GM19328 (cell line): ENCODE measurements around the gene BNC2.

Experiments
- ATAC-seq: cut with Tn5 transposase; IDR thresholded peaks from one replicate; pipeline ENCODE4 v1.9.1; 2021; ENCODE audit warnings: mild to moderate bottlenecking, moderate library complexity; ENCODE audit not compliant: unreplicated experiment

The BNC2 gene

DNA sequence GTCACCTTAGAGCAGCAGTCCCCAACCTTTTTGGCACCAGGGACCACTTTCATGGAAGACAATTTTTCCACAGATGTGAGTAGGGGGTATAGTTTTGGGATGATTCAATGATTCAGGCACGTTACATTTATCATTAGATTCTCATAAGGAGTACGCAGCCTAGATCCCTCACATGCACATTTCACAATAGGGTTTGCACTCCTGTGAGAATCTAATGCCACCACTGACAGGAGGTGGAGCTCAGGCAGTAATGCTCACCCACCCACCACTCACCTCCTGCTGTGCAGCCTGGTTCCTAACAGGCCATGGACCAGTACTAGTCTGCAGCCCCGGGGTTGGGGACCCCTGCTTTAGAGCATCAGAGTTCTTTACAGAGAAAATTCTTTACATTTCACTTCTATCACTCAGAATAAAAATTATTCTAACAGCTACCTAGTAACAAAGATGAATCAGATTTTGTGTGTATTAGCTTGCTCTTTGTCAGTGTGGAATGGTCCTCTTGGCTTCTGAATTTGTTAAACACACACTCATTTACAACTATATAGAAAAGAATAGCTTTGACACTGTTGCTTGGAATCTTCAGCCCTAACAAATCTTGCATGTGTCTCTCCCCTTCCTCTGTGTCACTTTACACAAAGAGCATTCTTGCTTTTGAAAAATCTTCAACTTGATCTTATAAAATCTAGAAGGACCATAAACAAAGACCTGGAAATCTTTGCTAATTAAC, 438.6 kb downstream of the BNC2 start:
- no peak for ATAC-seq

DNA sequence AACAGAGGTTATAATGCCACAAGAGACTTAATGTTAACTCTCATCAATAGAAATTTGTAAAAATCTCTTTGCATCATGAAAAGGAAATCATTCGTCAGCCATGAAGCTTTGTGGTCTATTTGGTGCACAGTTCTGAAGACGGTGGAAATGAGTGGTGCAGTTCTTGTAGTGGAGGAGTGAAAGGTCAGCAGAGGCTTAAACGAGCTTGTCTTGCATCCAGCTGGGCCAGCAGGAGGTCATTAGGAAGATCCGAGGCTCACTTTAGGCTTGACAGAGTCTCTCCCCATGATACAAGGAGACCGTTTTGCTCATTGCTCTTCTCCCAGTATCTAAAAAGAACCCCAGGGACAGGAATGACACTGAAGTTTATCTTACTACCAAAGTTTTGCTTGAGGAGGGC, 440.8 kb downstream of the BNC2 start:
- ATAC-seq: no peak

DNA sequence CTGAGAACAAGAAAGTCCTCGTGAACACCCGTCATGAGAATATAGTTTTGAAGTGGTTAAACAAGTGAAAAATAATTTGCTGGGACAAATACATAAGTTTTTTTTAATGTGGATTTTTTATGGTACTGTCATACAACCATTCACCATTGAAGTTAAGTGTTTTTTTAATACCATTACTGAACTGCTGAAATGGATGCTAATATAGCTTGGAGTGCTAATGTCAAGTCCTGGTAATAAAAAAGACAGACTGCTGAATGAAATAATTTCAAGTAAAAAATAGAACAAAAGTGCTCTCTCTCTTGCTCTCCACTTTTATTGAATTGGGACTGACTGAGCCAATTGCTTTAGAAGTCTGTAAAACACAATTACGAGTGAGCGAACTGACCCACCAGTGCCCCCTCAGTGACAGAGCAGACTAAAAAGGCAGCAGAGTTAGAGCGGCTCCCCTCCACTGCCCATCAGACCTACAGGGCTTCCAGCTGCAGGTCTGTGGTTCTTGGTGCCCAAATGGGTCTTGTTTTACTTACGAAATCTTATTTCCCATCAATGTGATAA, 442.5 kb downstream of the BNC2 start:
- ATAC-seq: no peak

DNA sequence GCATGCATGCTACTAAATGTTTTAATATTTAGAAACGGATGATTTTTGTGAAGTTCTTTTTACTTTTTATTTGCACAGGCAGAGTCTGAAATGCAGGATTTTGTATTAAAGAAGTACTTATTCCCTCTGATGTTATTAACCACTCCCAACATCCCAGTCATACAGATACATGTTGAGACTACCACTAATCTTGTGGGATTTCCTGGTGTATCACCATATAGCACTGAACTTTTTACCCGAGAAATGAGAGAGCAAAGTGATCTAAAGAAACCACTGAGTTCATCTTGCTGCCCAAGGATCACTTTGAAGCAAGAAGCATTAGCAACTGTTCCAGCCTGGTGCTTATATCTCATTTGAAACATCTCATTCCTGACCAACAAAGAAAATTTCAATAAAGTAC, 443.8 kb downstream of the BNC2 start:
- ATAC-seq: no peak

DNA sequence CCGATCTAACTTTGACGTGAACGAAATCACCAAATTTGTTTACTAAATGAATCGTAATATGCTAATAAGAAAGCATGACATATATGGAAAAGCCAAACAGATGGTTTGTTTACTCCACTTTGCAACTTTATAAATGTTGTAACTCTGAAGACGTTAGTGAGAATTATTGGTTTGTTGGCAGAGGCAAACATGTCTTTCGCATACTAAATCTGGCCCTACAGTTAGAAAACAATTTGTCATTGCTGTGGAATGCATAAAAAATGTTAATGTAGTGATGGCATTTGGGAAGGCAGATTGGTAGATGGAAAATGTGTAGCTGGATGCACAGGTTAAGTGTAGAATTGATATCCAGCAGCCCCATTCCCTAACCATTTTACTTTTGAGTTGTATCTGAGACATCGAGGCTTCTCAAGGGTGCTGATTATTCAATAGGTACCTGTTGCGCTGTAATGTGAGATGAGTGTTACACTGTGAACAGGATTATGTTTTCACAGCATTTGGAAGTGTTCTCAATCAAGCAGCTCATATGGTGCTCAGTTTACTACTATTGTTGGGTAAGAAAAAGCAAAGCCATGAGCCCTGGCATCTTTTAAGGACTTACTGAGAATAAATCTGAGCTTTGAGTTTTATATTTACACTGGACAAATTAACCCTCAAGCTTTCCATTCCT, 444.8 kb downstream of the BNC2 start:
- no peak for ATAC-seq

DNA sequence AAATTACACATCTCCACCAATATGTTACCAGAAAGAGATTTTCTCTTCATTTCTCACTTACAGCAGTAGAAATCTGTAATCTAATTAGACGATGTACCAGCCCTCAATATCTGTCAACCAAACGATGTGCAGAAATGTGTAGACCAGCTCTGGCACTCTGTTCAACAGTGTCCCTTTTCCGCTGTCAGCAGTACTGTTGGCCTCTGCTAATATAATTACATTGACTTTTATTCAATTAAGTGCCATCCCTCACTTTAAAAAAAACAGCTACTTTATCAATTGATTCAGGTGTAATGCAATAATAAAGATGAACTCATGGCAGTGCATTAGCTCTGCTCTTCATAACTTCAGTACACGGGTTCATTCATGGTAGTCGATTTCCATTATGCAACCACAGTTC, 448.4 kb downstream of the BNC2 start:
- ATAC-seq: no peak

DNA sequence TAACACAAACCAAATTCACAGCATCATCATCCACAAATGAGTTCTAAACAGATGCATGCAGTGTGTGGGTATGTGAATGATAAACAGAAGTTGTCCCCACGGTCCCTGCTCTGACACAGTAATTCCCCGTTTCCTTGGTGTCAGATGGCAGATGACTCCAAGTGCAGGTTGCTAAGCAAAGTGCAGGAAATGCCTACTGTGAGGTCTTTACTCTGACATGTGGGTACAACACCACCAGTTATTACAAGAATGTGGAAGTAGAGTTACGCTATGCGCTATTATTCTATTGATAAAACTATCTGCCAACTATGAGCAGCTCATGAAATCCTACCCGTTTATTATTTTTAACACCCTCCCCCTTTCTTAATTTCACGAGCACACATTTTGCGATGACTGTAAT, 448.9 kb downstream of the BNC2 start:
- no peak for ATAC-seq

DNA sequence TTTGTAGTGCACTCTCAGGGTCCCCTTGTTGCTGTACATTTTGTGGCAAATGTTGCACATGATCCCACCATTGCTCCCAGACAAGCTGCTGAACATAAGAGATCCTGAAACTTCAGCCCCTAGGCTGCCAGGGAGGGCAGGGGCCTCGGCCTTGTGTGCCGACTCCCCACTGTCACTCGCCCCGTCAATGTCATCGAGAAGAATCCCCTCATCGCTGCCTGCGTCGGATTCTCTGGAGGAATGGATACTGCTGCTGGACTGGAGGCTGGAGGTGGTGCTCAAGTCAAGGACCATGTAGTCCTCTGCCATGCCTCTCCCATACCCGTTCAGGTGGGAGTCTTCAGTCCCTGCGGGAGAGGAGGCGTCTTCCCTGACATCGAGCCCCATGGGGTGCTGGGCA, 451.3 kb downstream of the BNC2 start:
- no peak for ATAC-seq

DNA sequence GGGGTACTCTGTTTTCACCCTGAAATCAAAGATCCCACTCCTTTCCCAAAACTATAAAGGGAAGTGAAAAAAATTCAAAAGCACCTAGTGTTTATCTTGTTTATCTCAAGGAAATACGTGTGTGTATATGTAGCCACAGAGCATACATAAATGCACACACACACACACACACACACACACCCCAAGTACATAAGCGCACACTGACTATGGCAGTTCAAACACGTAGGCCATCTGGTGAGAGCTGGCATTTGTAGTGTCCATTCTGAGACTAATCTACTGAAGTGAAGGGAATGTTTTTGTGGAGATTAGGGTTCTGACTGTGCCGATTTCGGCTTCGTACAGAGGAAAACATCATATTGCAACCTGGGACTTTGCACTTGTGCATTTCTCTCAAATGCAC, 451.7 kb downstream of the BNC2 start:
- no peak for ATAC-seq

DNA sequence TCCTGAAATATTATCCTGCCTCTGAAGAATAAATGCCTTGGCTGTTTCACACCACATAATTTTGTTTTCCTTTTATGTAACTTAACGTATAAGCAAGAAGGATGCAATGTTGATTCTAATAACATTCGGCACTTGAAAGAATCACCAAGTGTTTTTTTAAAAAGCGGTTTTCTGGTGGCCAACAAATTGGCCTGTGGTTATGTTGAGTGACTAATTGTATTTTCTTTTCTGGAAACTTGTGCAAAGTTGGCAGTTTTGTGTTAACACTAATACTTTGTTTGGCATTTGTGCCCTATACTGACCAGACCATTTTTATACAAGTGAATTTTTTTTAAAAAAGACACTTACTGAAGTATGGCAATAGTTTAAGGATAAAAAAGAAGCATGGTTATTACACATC, 452.7 kb downstream of the BNC2 start:
- ATAC-seq: no peak

DNA sequence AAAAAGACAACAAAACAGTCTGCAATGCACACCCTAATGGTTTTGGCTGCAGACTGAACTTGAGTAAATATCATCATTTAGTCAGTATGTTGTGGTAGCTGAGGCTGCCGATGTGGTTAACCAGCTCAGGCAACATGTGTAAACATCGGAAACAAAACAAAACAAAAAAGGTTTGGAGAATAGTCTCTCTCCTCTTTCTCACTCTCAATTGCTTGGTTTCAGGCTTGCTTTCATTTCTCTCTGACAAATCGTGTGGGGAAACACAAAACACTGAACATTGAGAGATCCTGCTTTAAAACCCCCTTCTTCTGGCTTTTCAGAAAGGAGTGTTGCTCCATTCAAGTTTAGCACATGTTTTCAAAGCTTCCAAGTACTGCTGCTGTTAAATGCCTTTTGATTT, 453.3 kb downstream of the BNC2 start:
- ATAC-seq: no peak

DNA sequence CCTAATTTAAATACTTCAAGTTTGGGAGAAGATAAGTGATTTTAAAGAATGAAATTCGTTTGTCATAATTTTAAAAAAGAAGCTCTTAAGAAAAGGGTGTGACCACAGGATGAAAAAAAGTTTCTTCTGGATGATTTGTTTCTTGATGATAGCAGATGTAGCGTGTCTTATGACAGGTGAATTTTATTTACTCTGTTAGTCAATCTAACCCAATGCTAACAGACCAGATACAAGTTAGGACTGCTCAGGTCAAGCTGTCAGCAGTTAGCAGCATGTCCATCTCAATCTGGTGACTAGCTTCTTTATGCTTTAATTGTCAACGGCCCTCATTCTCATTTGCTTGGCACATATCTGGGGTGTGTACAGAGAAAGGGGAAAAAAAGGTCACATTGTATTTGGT, 456.0 kb downstream of the BNC2 start:
- no peak for ATAC-seq

DNA sequence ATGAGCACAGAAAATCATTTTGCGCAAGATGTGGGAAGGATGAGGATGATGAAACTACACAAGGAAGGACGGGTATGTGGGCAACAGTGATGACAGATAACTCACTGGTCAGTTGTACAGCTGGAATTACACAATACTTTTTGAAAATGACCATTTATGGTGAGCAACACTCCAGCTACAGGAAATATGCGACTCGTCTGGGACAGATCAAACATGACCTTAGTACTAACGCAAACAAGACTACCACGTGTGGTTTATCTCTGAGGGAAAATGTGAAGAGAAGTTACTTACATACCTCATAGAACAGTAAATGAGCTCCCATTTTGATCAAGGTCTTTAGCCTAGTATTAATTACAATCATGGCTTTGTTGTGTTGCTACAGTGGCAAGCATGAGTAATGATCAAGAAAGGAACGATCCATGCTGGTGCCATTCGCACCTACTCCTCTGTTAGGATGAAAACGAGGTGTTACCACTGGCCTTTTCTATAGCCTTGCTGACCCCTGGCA, 456.9 kb downstream of the BNC2 start:
- ATAC-seq: no peak

DNA sequence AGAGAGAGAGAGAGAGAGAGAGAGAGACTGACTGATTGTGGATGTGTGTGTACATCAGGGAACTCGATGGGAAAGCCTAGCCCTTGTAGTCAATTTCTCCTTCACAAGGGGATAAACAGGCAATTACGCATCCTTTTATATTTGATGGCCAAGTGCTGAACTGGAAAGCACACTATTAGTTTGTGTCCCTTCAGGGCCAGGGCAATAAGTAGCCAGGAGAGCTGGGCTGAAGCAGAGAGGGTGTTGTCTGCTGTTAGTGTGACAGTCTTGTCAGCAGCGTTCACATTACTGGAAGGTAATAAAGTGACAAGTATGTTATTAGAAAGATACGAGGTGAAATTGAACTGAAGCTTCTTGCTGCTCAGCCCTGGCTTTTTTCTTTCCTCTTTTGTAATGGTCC, 457.7 kb downstream of the BNC2 start:
- no peak for ATAC-seq

DNA sequence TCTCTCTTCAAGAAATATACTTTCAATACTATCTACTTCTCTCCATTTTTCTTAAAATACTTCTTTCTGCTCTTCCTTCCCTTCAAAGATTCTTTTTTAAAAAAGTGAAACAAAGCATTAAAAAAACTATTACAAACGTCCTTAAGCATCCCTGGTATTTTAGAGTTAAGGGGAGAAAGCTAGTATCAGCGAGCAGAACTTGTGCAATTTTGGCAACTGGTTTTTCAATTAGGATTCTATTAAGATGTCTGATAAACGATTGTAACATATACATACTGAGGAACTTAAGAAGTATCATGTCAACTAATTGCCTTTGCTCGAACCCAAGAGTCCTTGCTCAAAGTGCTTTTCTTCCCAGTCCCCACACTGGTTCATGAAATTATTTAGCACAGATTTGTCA, 459.2 kb downstream of the BNC2 start:
- no peak for ATAC-seq

DNA sequence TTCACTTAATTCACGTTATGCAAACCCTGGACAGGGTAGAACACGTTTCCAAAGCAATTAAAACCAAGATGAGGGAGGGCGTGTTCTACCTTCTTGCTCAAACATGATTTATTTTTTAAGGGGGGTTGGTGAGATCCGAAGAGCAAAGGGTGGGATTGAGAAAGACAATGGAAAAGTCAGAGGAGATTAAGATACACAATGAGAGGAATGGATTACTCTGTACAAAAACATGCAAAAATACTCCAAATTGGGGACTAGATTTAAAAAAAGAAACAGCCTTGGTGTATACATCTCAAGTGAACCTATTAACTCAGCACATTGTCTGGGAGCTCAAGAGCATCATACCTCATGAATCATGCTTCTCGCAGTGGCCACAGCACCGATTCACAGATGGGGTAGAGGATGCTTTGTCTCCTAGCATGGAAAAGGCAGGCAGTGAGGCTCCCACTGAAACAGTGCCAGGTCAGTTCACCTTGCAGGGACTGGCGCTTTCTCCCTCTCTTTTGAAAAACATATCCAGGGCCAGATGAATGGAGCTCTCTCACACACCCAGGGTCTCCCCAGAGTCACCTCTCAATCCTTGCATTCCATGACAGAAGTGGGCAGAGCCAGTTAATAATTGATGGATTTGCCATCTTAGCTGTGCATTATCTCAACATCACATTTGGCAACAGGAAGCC, 459.7 kb downstream of the BNC2 start:
- ATAC-seq: no peak

DNA sequence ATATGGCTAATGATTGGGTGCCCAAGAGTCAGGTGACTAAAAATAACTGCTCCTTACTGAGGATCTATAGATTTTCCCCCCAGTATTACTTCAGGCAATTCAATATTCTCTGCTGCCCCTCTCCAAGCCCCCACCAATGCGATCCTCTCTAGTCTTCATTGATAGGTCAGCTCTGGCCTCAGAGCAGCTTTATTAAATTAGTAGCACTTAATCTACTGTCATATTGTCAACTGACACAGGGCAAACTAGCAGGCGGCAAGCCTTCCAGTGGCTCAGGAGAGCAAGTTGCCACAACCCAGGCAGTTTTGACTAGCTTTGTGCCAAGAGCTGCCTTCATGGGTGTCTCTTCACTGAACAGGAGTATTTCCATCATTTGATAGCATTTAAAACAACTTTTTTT, 462.9 kb downstream of the BNC2 start:
- no peak for ATAC-seq

DNA sequence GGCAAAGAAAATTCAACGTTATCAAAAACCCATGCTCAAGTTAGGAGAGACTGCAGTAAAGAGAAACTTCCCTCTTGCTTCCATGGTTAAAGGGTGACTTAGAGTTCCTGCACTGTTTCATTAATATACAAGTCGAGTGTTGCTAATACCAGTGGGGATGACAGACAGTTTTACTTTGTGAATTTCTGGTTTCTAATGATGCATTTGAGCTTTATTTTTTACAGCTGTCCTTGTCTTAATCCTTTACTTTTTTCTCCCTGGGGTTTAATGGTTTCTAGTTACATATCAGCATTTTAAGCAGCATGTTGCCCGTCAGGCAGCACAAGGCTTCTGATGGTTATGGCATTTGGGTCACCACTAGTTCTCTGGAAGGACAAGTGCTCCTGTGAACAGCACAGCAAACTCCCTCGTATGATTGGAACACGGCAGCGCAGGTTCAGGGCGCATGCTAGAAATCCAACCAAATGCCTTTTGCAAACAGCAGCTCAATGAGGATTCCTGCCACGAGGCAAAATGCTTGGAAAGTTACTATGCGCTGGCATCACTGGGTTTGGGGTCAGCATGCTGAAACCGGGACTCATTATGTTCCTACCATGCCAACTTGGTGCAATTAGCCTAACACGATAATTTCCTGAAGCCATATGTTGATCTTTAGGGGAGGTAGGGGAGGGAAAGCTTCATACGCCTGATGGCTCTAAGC, 463.8 kb downstream of the BNC2 start:
- ATAC-seq: no peak

DNA sequence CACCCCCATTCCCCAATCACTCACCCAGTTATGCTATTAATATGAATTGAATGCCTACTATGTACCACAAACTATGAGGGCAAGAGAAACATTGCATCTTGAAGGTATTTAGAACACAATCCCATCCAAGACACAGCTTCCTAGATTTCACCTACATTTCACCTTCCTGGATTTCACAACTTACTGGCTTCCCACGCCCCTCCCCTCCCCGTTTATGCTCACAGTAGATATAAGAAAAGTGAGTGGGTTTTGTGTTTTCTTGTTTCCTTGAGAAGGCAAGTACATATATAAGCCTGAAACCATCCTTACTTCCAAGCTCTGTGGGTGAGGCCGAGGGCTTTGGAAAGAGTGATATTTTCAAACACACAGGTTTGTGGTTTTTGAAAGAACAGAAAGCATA, 465.0 kb downstream of the BNC2 start:
- ATAC-seq: no peak

DNA sequence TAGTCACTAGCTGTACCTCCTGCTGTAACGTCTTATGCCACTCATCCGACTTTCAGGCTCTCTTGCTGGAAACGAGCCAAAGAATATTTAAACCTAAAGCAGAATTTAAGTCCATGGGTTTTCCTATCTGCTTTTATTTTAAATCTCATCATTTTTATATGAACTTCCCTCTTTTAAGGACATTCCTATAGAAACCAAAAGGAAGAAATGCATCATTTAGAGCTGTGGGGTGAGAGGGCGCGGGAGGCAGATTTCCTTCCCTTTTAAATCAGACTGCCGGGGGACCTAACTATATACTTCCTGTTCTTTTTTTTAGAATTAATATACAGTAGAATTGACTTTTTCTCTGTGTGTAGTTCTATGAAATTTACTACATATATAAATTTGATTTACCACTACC, 468.8 kb downstream of the BNC2 start:
- no peak for ATAC-seq

DNA sequence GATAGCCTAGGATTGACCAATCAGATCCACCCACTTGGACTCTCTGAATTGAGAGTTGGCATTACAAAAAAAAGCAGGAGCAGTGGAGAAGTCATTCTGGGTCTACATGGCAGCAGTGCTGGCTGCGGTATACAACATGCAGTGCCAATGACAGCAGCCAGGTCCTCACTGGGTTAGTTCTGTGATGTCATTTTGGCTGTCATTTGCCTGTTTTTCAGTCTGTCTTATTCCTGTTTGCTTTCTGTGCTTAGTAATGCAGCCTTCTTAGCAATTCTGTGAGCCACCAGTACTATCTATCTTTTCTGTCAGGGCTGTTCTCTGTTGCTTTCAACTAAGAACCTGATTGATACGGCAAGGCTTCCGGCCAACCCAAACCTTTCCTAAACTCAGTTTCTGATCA, 471.8 kb downstream of the BNC2 start:
- ATAC-seq: no peak
